Calu3 (cell line): ENCODE data around the gene NXN. TPM values are rescaled to one million over a fixed set of nuclear protein-coding genes. Genes with fewer than 3 reads are reported as not detected.

Experiments
- BruUV-seq: library from RNA; stranded (reverse); fragments of 400-500 nt; replicated peaks from 2 replicates; lab custom pipeline; 2021; lab: Mats Ljungman, UMichigan
- CTCF ChIA-PET: fragments of 300-600 bp; sonication (Branson Sonifier 250); formaldehyde crosslinking; loops from one replicate; lab custom pipeline; 2022; ENCODE audit warnings: antibody characterized with exemption; lab: Charles Lee
- DNase-seq: peaks from one replicate; pipeline ENCODE4 v3.0.0; 2022
- H3K27ac Mint-ChIP-seq: one replicate; pipeline ENCODE4 v1.8.0; 2022; ENCODE audit warnings: mixed read lengths; ENCODE audit not compliant: unreplicated experiment
- H3K27me3 Mint-ChIP-seq: one replicate; pipeline ENCODE4 v1.8.0; 2022; ENCODE audit warnings: mixed read lengths; ENCODE audit not compliant: unreplicated experiment
- H3K36me3 Mint-ChIP-seq: one replicate; pipeline ENCODE4 v1.8.0; 2022; ENCODE audit warnings: mild to moderate bottlenecking, moderate library complexity, mixed read lengths; ENCODE audit not compliant: insufficient read depth, unreplicated experiment
- H3K4me1 Mint-ChIP-seq: one replicate; pipeline ENCODE4 v1.8.0; 2022; ENCODE audit warnings: mild to moderate bottlenecking, low read depth, mixed read lengths; ENCODE audit not compliant: unreplicated experiment
- H3K4me3 Mint-ChIP-seq: one replicate; pipeline ENCODE4 v1.8.0; 2022; ENCODE audit warnings: mild to moderate bottlenecking, low read depth, moderate library complexity, mixed read lengths; ENCODE audit not compliant: unreplicated experiment
- H3K9me3 Mint-ChIP-seq: one replicate; pipeline ENCODE4 v1.8.0; 2022; ENCODE audit warnings: low read depth, mixed read lengths; ENCODE audit not compliant: unreplicated experiment
- intact Hi-C: fragments of 100-400 bp; cut with micrococcal nuclease; formaldehyde crosslinking; loops from one replicate; pipeline ENCODE4 v1.10.0; 2022; ENCODE audit not compliant: unreplicated experiment
- total RNA-seq: library from RNA; stranded (reverse); gene quantifications from 2 replicates; pipeline ENCODE4 v1.2.3, GENCODE V29; 2022
- TF ChIP-seq, protein P1 (sequence below): fragments of 200-600 bp; IDR thresholded peaks from one replicate; pipeline ENCODE4 v1.8.0; 2022; ENCODE audit warnings: antibody characterized with exemption; ENCODE audit not compliant: unreplicated experiment

Gene NXN
- total RNA-seq, 1 experiment from 2014 or later, result 1.8 TPM

DNA sequence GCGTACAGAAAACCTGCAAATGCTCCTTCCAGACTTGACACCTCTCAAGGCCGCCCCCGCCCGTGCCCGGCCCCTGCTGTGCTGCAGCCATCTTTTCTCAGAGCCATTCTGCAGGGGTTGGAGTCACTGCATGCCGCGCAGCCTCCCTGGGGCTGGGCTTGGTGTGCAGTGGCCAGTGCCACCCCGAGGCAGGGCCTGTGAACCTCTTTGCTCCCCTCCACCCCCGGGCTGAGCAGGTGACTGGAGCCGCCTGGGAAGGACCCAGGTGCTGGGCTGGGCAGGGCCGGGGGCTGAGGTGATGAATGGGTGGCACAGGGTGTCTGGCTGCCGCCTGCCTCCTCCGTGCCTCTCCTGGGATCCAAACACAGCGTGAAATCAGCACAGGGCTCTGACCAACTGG is 177.1 kb downstream of the NXN start:
- intact Hi-C loops, result no loop called here
- Mint-ChIP-seq H3K9me3 (no peaks in the 10 kb centered on the region), H3K27ac (no peak overlapping the region), H3K36me3 (no peaks in the 10 kb centered on the region), H3K27me3 (no peaks in the 10 kb centered on the region), H3K4me3 (no peak overlapping the region), H3K4me1 (no peaks in the 10 kb centered on the region)
- CTCF ChIA-PET, result no interaction called here
- no TSS peak for BruUV-seq
- TF ChIP-seq, protein P1, sequence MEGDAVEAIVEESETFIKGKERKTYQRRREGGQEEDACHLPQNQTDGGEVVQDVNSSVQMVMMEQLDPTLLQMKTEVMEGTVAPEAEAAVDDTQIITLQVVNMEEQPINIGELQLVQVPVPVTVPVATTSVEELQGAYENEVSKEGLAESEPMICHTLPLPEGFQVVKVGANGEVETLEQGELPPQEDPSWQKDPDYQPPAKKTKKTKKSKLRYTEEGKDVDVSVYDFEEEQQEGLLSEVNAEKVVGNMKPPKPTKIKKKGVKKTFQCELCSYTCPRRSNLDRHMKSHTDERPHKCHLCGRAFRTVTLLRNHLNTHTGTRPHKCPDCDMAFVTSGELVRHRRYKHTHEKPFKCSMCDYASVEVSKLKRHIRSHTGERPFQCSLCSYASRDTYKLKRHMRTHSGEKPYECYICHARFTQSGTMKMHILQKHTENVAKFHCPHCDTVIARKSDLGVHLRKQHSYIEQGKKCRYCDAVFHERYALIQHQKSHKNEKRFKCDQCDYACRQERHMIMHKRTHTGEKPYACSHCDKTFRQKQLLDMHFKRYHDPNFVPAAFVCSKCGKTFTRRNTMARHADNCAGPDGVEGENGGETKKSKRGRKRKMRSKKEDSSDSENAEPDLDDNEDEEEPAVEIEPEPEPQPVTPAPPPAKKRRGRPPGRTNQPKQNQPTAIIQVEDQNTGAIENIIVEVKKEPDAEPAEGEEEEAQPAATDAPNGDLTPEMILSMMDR, result no peak
- no peak for DNase-seq

GRCh38 chr17:801660-802059 is 177.9 kb downstream of the NXN start:
- CTCF ChIA-PET, result no interaction called here
- no peak overlapping the region for H3K27ac Mint-ChIP-seq
- intact Hi-C loops, result no loop called here
- no peaks in the 10 kb centered on the region for H3K9me3 Mint-ChIP-seq
- no peak for DNase-seq
- H3K4me3 Mint-ChIP-seq, result no peak overlapping the region
- no peaks in the 10 kb centered on the region for H3K27me3 Mint-ChIP-seq
- no TSS peak for BruUV-seq
- TF ChIP-seq, protein P1, result no peak
- H3K4me1 Mint-ChIP-seq, result no peaks in the 10 kb centered on the region
- H3K36me3 Mint-ChIP-seq, result no peaks in the 10 kb centered on the region

DNA sequence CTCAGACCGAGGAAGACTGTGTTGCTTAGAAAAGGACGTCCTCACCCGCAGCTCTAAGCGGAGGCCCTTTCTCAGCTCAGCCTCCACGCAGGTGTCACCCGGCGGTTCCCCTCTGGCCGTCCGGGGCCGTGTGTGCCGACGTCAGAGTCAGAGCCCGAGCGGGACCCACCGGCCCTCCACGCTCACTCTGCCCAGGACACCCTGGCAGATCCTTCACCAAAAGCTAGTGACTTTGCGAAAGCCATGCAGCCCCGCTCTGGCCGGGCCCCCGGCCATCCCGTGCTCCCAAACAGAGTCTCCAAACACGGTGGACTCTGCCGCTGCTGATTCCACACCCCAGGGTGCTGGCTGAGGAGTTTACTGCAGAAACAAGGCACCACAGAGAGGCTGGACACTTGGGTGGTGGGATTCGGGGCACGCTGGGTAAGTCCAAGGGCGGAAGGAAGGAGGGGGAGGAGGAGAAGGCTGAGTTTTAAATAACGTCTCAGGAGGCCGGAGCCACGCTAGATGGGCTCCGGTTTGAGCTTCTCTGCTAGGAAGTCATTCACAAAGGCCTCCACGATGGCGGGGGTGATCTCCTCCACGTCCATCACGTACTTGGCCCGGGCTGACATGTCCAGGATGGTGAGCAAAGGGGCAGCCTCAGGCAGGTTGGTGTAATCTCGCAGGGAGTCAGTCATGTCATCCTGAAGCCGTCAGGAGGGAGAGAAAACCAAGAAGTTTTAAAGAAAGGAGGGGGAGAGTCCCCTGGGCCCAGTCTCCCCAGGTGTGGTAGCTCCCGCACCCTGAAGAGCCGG is 178.9 kb downstream of the NXN start:
- no peaks in the 10 kb centered on the region for H3K9me3 Mint-ChIP-seq
- H3K27ac Mint-ChIP-seq, result no peak overlapping the region
- no peak for DNase-seq
- no peaks in the 10 kb centered on the region for H3K36me3 Mint-ChIP-seq
- H3K27me3 Mint-ChIP-seq, result no peaks in the 10 kb centered on the region
- TF ChIP-seq, protein P1, result no peak
- no peaks in the 10 kb centered on the region for H3K4me1 Mint-ChIP-seq
- no TSS peak for BruUV-seq
- CTCF ChIA-PET, result no interaction called here
- no peak overlapping the region for H3K4me3 Mint-ChIP-seq
- intact Hi-C loops, result no loop called here

DNA sequence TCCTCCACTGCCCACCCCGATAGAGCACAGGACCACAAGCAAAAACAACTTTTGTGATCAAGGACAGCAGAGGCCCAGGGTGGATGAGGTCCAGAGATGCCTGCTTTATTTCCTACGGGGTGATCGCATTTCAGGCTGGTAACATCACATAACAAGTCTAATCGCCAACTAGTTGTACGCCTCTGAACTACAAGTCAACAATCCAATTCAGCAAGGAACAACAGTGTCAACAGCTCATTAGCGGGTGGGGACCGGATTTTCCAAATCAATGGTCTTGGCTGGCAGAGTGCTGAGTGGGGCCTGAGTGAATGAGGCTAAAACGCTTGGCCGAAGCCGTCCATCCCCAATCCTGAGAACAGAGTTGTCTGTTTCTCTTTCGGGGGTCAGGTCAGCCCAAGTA is 180.3 kb downstream of the NXN start:
- Mint-ChIP-seq H3K4me3 (no peak overlapping the region), H3K27ac (no peak overlapping the region), H3K9me3 (no peaks in the 10 kb centered on the region), H3K27me3 (no peaks in the 10 kb centered on the region), H3K4me1 (no peaks in the 10 kb centered on the region), H3K36me3 (peaks cover 4% of the 10 kb centered on the region)
- intact Hi-C loops, result no loop called here
- TF ChIP-seq, protein P1, result no peak
- CTCF ChIA-PET, result interaction anchor here (0.7 kb wide), 1 partner anchor 22 kb away, joined by 3 read pairs; no protein-coding TSS in a partner anchor
- no peak for DNase-seq
- no TSS peak for BruUV-seq
